HepG2 (cell line): ENCODE data around the gene CCDC34. TPM values are rescaled to one million over a fixed set of nuclear protein-coding genes. Genes with fewer than 3 reads are reported as not detected.

Source experiments
- ATAC-seq: fragments of 200-7000 bp; cut with Tn5 transposase; 3 replicates; pipeline ENCODE4 v1.9.1; 2020; ENCODE audit warnings: mild to moderate bottlenecking, moderate library complexity
- BruUV-seq: library from RNA; stranded (reverse); fragments of 400-500 nt; replicated peaks from 2 replicates; lab custom pipeline; 2021; lab: Mats Ljungman, UMichigan
- CTCF ChIA-PET: fragments of 300-600 bp; formaldehyde crosslinking; extraction: SDS; loops from one replicate; lab custom pipeline; 2021; ENCODE audit warnings: low total read pairs, inconsistent platforms, low intra/inter-chr PET ratio; lab: Yijun Ruan, JAX
- POLR2A ChIA-PET: fragments of 350-600 bp; sonication (Branson Sonifier 250); formaldehyde crosslinking; loops from one replicate; lab custom pipeline; 2020; ENCODE audit warnings: antibody characterized with exemption, inconsistent platforms; lab: Yijun Ruan, JAX
- DNase-seq: peaks from one replicate; pipeline ENCODE4 v3.0.0-alpha.2; 2015; ENCODE audit warnings: low spot score
- FAIRE-seq: peaks from 3 replicates; lab custom pipeline; 2011; peaks lifted over from hg19 to GRCh38; lab: Jason Lieb, UNC
- H2AFZ ChIP-seq: one replicate; pipeline ENCODE4 v1.6.1; 2011; ENCODE audit warnings: low read length, inconsistent platforms
- H3K27ac ChIP-seq: fragments of 300-600 bp; 3 replicates; pipeline ENCODE4 v1.8.0; 2011; ENCODE audit warnings: mixed run types, mild to moderate bottlenecking, mixed read lengths, low read length, inconsistent platforms; ENCODE audit not compliant: insufficient read depth; ENCODE audit errors: extremely low read length
- H3K27me3 ChIP-seq, 2 experiments: fragments of 200-600 bp in 1 of 2; 2 replicates in 1 of 2; 3 replicates in 1 of 2; pipeline versions ENCODE4 v1.6.0 to v1.8.0; 2011; ENCODE audit warnings: low read length in 2 of 2, mild to moderate bottlenecking in 2 of 2, moderate library complexity in 2 of 2, inconsistent platforms in 1 of 2; ENCODE audit not compliant: insufficient read depth in 2 of 2, control insufficient read depth in 1 of 2
- H3K36me3 ChIP-seq, 2 experiments: fragments of 200-600 bp in 1 of 2; replicated peaks in 1 of 2; 2 replicates in 1 of 2; 3 replicates in 1 of 2; pipeline versions ENCODE4 v1.5.1 to v1.8.0; 2011; ENCODE audit warnings: low read length in 2 of 2, inconsistent platforms in 1 of 2; ENCODE audit not compliant: insufficient read depth in 2 of 2, control insufficient read depth in 1 of 2
- H3K4me1 ChIP-seq: 2 replicates; pipeline ENCODE4 v1.5.1; 2012; ENCODE audit warnings: low read length, inconsistent platforms; ENCODE audit not compliant: insufficient read depth
- H3K4me2 ChIP-seq: 2 replicates; pipeline ENCODE4 v1.6.0; 2011; ENCODE audit warnings: low read depth, low read length, inconsistent platforms
- H3K4me3 ChIP-seq, 3 experiments: fragments of 200-600 bp in 1 of 3; sonication (generic), shearing (Covaris generic) in 1 of 3; replicated peaks in 1 of 3; 2 replicates each; pipeline ENCODE4 v1.5.1; 2011 to 2016; ENCODE audit warnings: low read length in 3 of 3, inconsistent platforms in 2 of 3, low read depth in 2 of 3, mild to moderate bottlenecking in 2 of 3, control low read depth in 1 of 3, mixed read lengths in 1 of 3; ENCODE audit not compliant: insufficient read depth in 1 of 3
- H3K79me2 ChIP-seq: one replicate; pipeline ENCODE4 v1.6.1; 2011; ENCODE audit warnings: low read length, inconsistent platforms; ENCODE audit not compliant: insufficient read depth
- H3K9ac ChIP-seq: 2 replicates; pipeline ENCODE4 v1.6.0; 2011; ENCODE audit warnings: mild to moderate bottlenecking, low read depth, low read length, inconsistent platforms; ENCODE audit not compliant: insufficient read depth
- H3K9me3 ChIP-seq: 2 replicates; pipeline ENCODE4 v1.5.1; 2012; ENCODE audit warnings: mild to moderate bottlenecking, low read length
- H4K20me1 ChIP-seq: 2 replicates; pipeline ENCODE4 v1.6.0; 2011; ENCODE audit warnings: inconsistent platforms, mild to moderate bottlenecking, low read length, moderate library complexity; ENCODE audit not compliant: insufficient read depth
- ARID5B ChIP-seq: IDR thresholded peaks from 2 replicates; pipeline ENCODE4 v1.4.0; 2020; ENCODE audit warnings: mild to moderate bottlenecking, missing genetic modification reagents
- ASH2L ChIP-seq: fragments of 300-600, 200-600 bp; sonication (generic); IDR thresholded peaks from 2 replicates; pipeline ENCODE4 v1.7.0; 2017; ENCODE audit warnings: low read depth, mild to moderate bottlenecking, moderate library complexity, mixed read lengths, low read length; ENCODE audit not compliant: insufficient read length
- CBX5 ChIP-seq: sonication (generic); formaldehyde crosslinking; IDR thresholded peaks from 2 replicates; pipeline ENCODE4 v1.4.0; 2020; ENCODE audit warnings: missing genetic modification reagents, borderline replicate concordance
- HNRNPUL1 ChIP-seq: fragments of 200-400 bp; formaldehyde crosslinking; IDR thresholded peaks from 2 replicates; pipeline ENCODE4 v1.6.1; 2017; ENCODE audit warnings: low read depth, mild to moderate bottlenecking, low read length, moderate library complexity
- PBX3 ChIP-seq: sonication (generic); formaldehyde crosslinking; IDR thresholded peaks from 2 replicates; pipeline ENCODE4 v1.8.1; 2023; ENCODE audit warnings: missing genetic modification reagents, inconsistent platforms, borderline replicate concordance
- RXRB ChIP-seq: IDR thresholded peaks from 2 replicates; pipeline ENCODE4 v1.6.1; 2016; ENCODE audit warnings: borderline replicate concordance, missing genetic modification reagents, missing compliant biosample characterization
- SAFB2 ChIP-seq: sonication (generic); formaldehyde crosslinking; IDR thresholded peaks from 2 replicates; pipeline ENCODE4 v1.5.1; 2020; ENCODE audit warnings: missing genetic modification reagents, low read depth, mild to moderate bottlenecking, borderline replicate concordance
- TGIF2 ChIP-seq: IDR thresholded peaks from 2 replicates; pipeline ENCODE4 v1.6.1; 2016; ENCODE audit warnings: control low read depth, missing compliant biosample characterization
- WIZ ChIP-seq: sonication (generic); formaldehyde crosslinking; IDR thresholded peaks from 2 replicates; pipeline ENCODE4 v1.5.1; 2020; ENCODE audit warnings: mild to moderate bottlenecking, missing genetic modification reagents
- ZBTB26 ChIP-seq: IDR thresholded peaks from 2 replicates; pipeline ENCODE4 v1.6.1; 2016; ENCODE audit warnings: missing compliant biosample characterization, missing genetic modification reagents, borderline replicate concordance
- ZNF17 ChIP-seq: sonication (generic); formaldehyde crosslinking; IDR thresholded peaks from 2 replicates; pipeline ENCODE4 v1.5.0; 2020; ENCODE audit warnings: mild to moderate bottlenecking, missing genetic modification reagents
- ZNF761 ChIP-seq: sonication (generic); formaldehyde crosslinking; conservative IDR thresholded peaks from 2 replicates; pipeline ENCODE4 v1.4.0; 2020; ENCODE audit warnings: mild to moderate bottlenecking, missing genetic modification reagents
- ZNF841 ChIP-seq: sonication (generic); formaldehyde crosslinking; IDR thresholded peaks from 2 replicates; pipeline ENCODE4 v1.8.1; 2023; ENCODE audit warnings: missing genetic modification reagents, borderline replicate concordance
- WGBS: methylation state at CpG from one replicate; pipeline ENCODE4 v1.1.6; 2017; ENCODE audit warnings: low lambda C conversion rate; 5-methylcytosine and 5-hydroxymethylcytosine counted together
- in situ Hi-C: cut with HindIII; loops from 2 replicates; pipeline ENCODE4 v1.10.0; 2017; ENCODE audit warnings: low pct_unique_long_range_greater_than_20kb; ENCODE audit not compliant: extremely low pct_ligation_motif_present
- intact Hi-C: fragments of 100-400 bp; cut with micrococcal nuclease; formaldehyde crosslinking; loops from one replicate; pipeline ENCODE4 v1.10.0; 2022; ENCODE audit not compliant: unreplicated experiment
- polyA plus RNA-seq, 8 experiments: library from polyadenylated mRNA; depleted of rRNA in 3 of 8; stranded (reverse) in 7 of 8; unstranded in 1 of 8; fragments of >200 nt; fragmentation: Illumina TruSeq in 4 of 8; extraction: Trizol in 4 of 8; gene quantifications; 2 replicates each; pipeline versions ENCODE4 v1.2.1 to v1.2.3, GENCODE V29; 2011 to 2016; ENCODE audit warnings: low read depth in 4 of 8, missing spikeins in 1 of 8, mixed read lengths in 1 of 8; ENCODE audit not compliant: insufficient read depth in 1 of 8
- total RNA-seq, 5 experiments: library from RNA; depleted of rRNA; stranded (reverse); fragments of >200 nt; fragmentation: Illumina TruSeq; extraction: Trizol; gene quantifications; 2 replicates each; pipeline ENCODE4 v1.2.3, GENCODE V29; 2016; ENCODE audit warnings: low read depth in 1 of 5

CCDC34 gene
- total and polyA plus RNA-seq, 2 of the 13 experiments (the other 11 are each of a cell fraction or from before 2014, with no cell fraction given) = 7.6 to 34.3 TPM

GRCh38 chr11:27401833-27402316, 38.9 kb upstream of the CCDC34 start (continued):
- TF ChIP-seq ARID5B (CRISPR knock-in tag) (peak; percentile 99), TGIF2 (CRISPR knock-in tag) (peak; percentile 40; the same call in 1 of the 2 replicates)
- TF ChIP-seq, all 625 proteins: peak for 141

GRCh38 chr11:27401280-27401832, 38.3 kb upstream of the CCDC34 start:
- POLR2A ChIA-PET = interaction anchor here (0.8 to 4.1 kb wide), 11 partner anchors 12 to 105 kb away, joined by 3 to 22 read pairs (median 4); partner anchors contain the start of gene LGR4
- H3K9ac ChIP-seq = no peak overlapping the region
- H2AFZ ChIP-seq = no peak overlapping the region
- 94% methylated on average over 5 of the region's 5 CpGs for WGBS
- no peaks in the 10 kb centered on the region for H4K20me1 ChIP-seq
- H3K27me3 ChIP-seq = no peaks in the 10 kb centered on the region
- ATAC-seq (no peak), DNase-seq (no peak), FAIRE-seq (no peak)
- in situ Hi-C loops = no loop called here
- no TSS peak for BruUV-seq
- CTCF ChIA-PET = no interaction called here
- H3K79me2 ChIP-seq = peaks cover 47% of the 10 kb centered on the region
- H3K4me2 ChIP-seq = peak overlapping the region; percentile 60; the same call in 1 of the 2 replicates
- peak overlapping the region; percentile 68 for H3K27ac ChIP-seq
- peaks cover 93% of the 10 kb centered on the region for H3K4me1 ChIP-seq
- intact Hi-C loops = no loop called here
- peak overlapping the region in 1 of 3 experiments; percentile 4; a peak in 1 of 6 replicates for H3K4me3 ChIP-seq
- H3K36me3 ChIP-seq = peaks cover 0 to 4% of the 10 kb centered on the region in 2 experiments; a peak in 4 of 5 replicates
- no peaks in the 10 kb centered on the region for H3K9me3 ChIP-seq
- TF ChIP-seq ZNF841 (CRISPR knock-in tag) (no peak), SAFB2 (CRISPR knock-in tag) (no peak), ZNF17 (CRISPR knock-in tag) (no peak), ASH2L (no peak), HNRNPUL1 (no peak), PBX3 (CRISPR knock-in tag) (no peak), RXRB (CRISPR knock-in tag) (no peak), WIZ (no peak), ZBTB26 (CRISPR knock-in tag) (no peak), ZNF761 (CRISPR knock-in tag) (0 out of 2 replicates have a peak, but pooled peaks have one; percentile 21), CBX5 (CRISPR knock-in tag) (no peak)
